Head of caudate nucleus (tissue), 42 donors: ENCODE results near the gene BEAN1.

Source experiments
- DNase-seq, 42 donors: peaks; one replicate each; pipeline versions ENCODE4 v3.0.0 to v3.0.0-alpha.2; 2020 to 2021; ENCODE audit warnings: mixed read lengths in 7 of 42
- intact Hi-C: fragments of 100-400 bp; cut with DNase I; formaldehyde crosslinking; loops from one replicate; pipeline ENCODE4 v1.15.0; 2022

BEAN1 gene

DNA sequence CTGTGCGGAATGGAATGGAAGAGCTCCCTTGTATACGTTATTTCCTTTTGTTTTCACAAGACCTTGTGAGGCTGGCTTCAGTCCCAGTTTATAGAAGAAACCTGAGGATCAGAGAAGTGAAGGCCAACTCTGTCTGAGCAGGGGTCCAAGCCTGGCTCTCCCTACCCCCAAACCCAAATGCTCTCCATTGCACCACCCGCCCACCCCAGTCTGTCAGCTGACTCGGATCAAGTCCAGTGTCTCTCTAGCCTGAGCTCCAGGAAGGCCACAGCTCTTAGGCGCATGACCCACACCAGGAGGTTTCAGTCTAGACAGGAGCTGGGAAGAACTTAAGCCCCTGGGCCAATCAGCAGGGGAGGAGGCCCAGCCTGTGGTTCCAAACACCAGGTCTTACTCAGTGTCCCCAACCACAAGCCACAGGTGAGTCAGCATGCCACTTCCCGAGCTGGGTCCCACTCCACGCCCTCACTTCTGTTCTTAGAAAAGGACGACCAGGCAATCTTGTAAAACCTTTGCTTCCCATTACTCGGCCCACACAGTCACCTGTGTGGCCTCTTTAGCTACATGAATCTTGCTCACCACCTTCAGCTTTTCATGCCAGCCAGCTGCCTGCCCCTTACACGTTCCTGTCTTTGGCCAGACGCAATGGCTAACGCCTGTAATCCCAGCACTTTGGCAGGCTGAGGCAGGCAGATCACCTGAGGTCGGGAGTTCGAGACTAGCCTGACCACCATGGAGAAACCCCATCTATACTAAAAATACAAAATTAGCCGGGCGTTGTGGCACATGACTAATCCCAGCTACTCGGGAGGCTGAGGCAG lies 95.1 kb downstream of the BEAN1 start:
- peak in 7 of 42 donors; percentile 28 to 70 (median 37) for DNase-seq
- intact Hi-C loops = no loop called here

DNA sequence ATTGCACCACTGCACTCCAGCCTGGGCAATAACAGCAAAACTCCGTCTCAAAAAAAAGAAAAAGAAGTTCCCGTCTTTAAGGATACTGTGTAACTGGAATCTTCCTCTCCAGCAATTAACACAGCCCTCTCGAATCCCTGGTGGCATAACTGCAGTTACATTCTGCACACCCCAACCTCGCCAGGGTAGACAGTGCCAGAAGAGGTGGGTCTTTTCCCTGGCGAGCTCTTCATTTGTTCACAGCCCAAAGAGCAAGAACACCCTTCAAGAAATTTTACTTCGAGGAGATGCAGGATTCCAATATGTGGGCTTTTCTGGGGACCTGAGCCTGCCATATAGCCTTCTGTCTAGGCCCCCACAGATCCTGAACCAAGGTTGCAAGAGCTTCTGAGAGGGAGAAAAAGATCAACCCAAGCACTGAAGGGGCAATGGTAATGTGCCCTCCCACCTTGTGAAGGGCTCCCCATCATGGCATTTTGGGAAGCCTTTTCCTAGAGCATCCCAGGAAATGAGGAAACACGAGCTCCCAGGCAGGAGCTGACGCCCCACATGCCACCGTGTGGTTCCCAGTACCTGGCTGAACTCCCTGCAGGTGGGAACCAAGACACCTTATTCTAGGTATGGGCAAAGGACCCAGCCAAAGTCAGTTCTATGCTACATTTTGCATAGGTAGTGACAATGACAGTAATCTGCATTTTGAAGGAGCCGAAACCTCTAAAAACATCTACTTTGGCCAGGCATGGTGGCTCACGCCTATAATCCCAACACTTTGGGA lies 95.9 kb downstream of the BEAN1 start:
- DNase-seq = peak in 3 of 42 donors; percentile 7 to 21 (median 10)
- intact Hi-C loops = no loop called here

DNA sequence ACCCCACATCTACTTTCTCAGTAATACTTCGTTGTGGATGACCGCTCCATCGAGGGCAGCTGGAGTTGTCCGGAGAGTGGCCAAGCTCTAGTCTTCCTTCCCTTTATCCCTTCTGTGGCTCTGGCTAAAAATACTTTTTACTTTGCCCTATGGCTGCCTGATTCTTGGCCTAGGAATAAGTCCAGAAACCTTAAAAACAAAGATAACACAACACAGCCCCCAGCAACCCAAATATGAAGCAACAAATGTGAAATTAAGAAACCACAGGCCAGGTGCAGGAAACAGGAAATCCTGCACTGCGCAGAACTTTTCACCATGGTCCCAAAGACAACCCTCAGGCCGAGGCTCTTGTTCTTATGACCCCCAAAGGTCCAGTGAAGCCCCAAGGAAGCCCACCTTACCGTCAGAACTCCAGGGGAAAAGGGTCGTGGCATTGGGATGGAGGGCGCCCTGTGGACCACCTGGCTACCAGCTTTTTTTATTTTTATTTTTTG lies 96.8 kb downstream of the BEAN1 start:
- intact Hi-C loops = no loop called here
- DNase-seq = peak in 3 of 42 donors; percentile 16 to 35 (median 34)

DNA sequence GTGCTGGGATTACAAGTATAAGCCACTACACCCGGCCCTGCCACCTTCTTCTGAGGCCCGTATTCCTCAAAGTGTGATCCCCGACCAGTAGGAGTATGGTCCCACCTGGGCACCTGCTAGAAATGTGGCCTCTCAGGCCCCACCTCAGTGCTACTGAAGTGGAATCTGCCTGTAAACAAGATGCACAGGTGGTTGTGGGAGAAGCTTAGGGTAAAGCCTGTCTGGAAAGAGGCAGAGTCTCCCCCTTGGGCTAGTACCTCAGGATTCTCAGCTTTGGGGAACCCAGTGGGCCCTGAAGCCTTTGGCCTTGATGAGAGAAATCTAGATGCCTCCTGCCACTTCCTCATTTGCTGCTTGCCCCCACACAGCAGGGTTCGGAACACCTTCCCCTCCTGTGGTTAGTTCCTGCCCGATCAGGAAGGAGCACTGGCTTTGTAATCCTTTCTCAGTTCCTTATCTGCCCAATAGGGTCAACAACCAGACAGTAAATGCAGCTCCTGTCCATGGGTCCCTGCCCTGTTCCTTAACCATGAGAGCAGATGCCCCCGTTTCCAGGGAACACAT lies 97.6 kb downstream of the BEAN1 start:
- peak in 15 of 42 donors; percentile 31 to 59 (median 46) for DNase-seq
- intact Hi-C loops = no loop called here

DNA sequence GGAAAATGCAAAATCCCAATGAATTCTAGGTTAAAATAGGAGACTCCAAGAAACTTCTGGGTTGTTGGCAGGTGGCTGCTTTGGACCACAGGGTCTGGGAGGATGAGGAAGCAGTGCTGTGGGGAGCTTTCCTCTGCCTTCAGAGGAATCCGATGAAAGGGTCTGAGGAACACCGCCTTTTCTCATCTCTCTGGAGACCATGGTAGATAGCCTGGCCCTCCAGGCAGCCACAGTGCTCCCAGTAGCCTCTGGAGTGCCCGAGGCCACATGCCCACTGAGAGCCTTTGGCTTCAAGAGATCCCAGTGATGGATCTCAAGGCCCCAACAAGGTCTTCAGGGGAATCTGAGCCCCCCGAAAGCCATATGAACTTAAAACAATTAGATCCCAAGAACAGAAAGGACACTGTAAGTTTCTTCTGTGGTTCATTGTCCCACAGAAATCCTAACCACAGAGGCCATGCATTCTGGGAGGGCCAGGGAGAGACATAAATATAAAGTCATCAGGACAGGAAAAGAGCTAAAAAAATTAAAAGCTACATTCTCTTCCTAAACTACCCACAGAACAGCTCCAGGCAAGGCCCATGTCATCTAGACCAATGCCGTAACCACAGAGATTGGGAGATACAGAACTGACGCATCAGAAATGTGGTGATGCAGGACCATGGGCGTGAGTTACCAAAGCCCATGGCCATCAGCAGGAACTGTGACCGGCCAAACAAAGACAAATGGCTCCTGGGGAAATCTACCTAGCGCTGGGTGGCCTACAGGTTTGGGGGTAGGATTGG lies 98.5 kb downstream of the BEAN1 start:
- intact Hi-C loops = no loop called here
- peak in 1 of 42 donors; percentile 23 for DNase-seq

DNA sequence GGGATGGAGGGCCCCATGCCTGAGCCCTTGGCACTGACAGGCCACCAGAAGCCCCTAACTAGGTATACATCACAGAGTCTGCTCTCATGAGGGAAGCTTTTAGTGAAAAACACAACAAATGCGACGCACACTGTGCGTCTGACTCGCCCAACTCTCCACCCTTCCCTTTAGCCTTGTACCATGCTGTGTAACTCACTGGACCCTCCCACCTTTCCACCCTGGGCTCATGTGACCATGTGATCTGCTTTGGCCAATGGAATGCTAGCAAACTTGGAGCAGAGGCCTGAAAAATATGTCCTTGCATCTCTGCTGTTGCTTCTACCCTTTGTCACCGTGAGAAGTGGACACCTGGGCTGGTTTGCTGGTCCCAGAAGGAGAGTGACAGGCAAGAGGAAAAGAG lies 101.2 kb downstream of the BEAN1 start:
- intact Hi-C loops = no loop called here
- DNase-seq = no peak

DNA sequence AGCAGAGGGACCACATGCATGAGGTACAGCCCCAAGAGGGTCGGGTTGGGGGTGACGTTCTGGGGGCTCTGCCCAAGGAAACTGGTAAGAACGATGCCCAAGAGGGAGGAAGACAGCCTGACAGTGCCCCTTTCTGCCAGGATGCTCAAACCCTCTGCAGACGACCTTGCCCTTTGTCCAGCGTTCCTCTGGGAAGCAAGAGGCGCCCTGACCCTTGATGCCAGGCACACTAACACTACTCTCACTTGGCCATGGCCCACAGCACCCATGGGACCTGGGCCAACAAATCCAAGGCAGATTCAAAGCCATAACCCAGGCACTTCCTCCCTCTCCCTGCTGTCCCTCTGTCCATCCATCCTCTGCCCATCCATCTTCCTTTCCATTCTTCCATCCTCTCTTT lies 102.4 kb downstream of the BEAN1 start:
- intact Hi-C loops = no loop called here

More for the DNA sequence above, 102.4 kb downstream of the BEAN1 start:
- DNase-seq = no peak
